Astrocyte (in vitro differentiated cells and primary cell): ENCODE data around the gene OGFOD2.

Experiments
- CTCF ChIP-seq: IDR thresholded peaks from 2 replicates; pipeline ENCODE4 v1.5.1; 2011; ENCODE audit warnings: low read depth, mild to moderate bottlenecking, inconsistent platforms, low read length, moderate library complexity; ENCODE audit not compliant: insufficient read depth
- EZH2 ChIP-seq: IDR thresholded peaks from 2 replicates; pipeline ENCODE4 v1.6.1; 2012; ENCODE audit warnings: mild to moderate bottlenecking, low read length, inconsistent platforms; ENCODE audit not compliant: insufficient read depth

- TF ChIP-seq CTCF (no peak), EZH2 (no peak)
These were observed 25.0 kb downstream of the OGFOD2 start for GRCh38 chr12:122999986-123000420.
